SK-N-SH (cell line): ENCODE data around the gene SDK1.

ENCODE experiments used
- EP300 ChIP-seq, 2 experiments: IDR thresholded peaks; 2 replicates each; pipeline versions ENCODE4 v1.4.0 to v1.6.1; 2012; ENCODE audit warnings: borderline replicate concordance in 1 of 2, low read depth in 1 of 2, low read length in 1 of 2
- EZH2phosphoT487 ChIP-seq: fragments of 200-600 bp; sonication (generic); IDR thresholded peaks from 2 replicates; pipeline ENCODE4 v1.6.1; 2017; ENCODE audit warnings: low read depth, mixed run types, mild to moderate bottlenecking, antibody characterized with exemption, moderate library complexity, borderline replicate concordance
- FOSL2 ChIP-seq: IDR thresholded peaks from 2 replicates; pipeline ENCODE4 v1.4.0; 2012; ENCODE audit warnings: low read depth, mild to moderate bottlenecking, moderate library complexity, borderline replicate concordance
- RCOR1 ChIP-seq: fragments of 150-350 bp; IDR thresholded peaks from 2 replicates; pipeline ENCODE4 v1.6.1; 2017; ENCODE audit warnings: antibody characterized with exemption, low read length
- YY1 ChIP-seq: IDR thresholded peaks from 2 replicates; pipeline ENCODE4 v1.4.0; 2012; ENCODE audit warnings: low read depth, mild to moderate bottlenecking
- TF ChIP-seq, protein P1 (sequence below): fragments of 200-600 bp; sonication (generic); IDR thresholded peaks from 2 replicates; pipeline ENCODE4 v1.6.1; 2017; ENCODE audit warnings: antibody characterized with exemption, mild to moderate bottlenecking, moderate library complexity
- TF ChIP-seq, protein P2 (sequence below): fragments of 150-350 bp; IDR thresholded peaks from 2 replicates; pipeline ENCODE4 v1.6.1; 2017; ENCODE audit warnings: antibody characterized with exemption, low read length, low read depth, borderline replicate concordance
- TF ChIP-seq, protein P3 (sequence below): IDR thresholded peaks from 2 replicates; pipeline ENCODE4 v1.4.0; 2012; ENCODE audit warnings: low read depth, borderline replicate concordance
- TF ChIP-seq, protein P4 (sequence below): IDR thresholded peaks from 2 replicates; pipeline ENCODE4 v1.4.0; 2012; ENCODE audit warnings: low read depth

DNA sequence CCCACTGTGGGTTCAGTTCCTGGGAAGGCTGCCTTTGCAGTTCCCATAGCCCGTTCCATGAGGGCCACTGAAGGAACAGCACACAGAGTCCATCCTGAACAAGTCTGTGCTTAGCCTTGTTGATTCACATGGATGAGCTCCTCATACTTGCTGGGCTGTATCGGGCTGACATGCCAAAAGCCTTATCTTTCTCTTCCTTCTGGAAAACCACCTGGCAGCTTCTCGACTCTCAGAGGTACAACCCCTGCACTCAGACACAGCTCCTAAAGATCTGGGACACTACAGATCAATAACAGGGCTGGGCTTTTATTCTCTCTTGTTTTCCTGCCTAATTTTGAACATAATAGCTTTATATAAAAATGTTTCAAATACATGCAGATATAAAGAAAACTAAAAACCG lies 667.2 kb downstream of the SDK1 start:
- TF ChIP-seq, protein P1, sequence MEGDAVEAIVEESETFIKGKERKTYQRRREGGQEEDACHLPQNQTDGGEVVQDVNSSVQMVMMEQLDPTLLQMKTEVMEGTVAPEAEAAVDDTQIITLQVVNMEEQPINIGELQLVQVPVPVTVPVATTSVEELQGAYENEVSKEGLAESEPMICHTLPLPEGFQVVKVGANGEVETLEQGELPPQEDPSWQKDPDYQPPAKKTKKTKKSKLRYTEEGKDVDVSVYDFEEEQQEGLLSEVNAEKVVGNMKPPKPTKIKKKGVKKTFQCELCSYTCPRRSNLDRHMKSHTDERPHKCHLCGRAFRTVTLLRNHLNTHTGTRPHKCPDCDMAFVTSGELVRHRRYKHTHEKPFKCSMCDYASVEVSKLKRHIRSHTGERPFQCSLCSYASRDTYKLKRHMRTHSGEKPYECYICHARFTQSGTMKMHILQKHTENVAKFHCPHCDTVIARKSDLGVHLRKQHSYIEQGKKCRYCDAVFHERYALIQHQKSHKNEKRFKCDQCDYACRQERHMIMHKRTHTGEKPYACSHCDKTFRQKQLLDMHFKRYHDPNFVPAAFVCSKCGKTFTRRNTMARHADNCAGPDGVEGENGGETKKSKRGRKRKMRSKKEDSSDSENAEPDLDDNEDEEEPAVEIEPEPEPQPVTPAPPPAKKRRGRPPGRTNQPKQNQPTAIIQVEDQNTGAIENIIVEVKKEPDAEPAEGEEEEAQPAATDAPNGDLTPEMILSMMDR: no peak
- TF ChIP-seq, protein P2, sequence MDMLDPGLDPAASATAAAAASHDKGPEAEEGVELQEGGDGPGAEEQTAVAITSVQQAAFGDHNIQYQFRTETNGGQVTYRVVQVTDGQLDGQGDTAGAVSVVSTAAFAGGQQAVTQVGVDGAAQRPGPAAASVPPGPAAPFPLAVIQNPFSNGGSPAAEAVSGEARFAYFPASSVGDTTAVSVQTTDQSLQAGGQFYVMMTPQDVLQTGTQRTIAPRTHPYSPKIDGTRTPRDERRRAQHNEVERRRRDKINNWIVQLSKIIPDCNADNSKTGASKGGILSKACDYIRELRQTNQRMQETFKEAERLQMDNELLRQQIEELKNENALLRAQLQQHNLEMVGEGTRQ: no peak
- TF ChIP-seq, protein P3, sequence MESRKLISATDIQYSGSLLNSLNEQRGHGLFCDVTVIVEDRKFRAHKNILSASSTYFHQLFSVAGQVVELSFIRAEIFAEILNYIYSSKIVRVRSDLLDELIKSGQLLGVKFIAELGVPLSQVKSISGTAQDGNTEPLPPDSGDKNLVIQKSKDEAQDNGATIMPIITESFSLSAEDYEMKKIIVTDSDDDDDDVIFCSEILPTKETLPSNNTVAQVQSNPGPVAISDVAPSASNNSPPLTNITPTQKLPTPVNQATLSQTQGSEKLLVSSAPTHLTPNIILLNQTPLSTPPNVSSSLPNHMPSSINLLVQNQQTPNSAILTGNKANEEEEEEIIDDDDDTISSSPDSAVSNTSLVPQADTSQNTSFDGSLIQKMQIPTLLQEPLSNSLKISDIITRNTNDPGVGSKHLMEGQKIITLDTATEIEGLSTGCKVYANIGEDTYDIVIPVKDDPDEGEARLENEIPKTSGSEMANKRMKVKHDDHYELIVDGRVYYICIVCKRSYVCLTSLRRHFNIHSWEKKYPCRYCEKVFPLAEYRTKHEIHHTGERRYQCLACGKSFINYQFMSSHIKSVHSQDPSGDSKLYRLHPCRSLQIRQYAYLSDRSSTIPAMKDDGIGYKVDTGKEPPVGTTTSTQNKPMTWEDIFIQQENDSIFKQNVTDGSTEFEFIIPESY: no peak
- TF ChIP-seq, protein P4, sequence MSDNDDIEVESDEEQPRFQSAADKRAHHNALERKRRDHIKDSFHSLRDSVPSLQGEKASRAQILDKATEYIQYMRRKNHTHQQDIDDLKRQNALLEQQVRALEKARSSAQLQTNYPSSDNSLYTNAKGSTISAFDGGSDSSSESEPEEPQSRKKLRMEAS: no peak
- TF ChIP-seq EP300 (IDR thresholded peaks at IDR 0.05; ENCODE audit: borderline replicate concordance in 1 of 2, low read depth in 1 of 2, low read length in 1 of 2) (no peak), EZH2phosphoT487 (no peak), YY1 (no peak), FOSL2 (no peak), RCOR1 (no peak)
